Kidney (tissue), 14 donors: ENCODE measurements around the gene KLK4. TPM values are rescaled to one million over a fixed set of nuclear protein-coding genes. Genes with fewer than 3 reads are reported as not detected.

Experiments
- DNase-seq, 5 donors: peaks; one replicate each; pipeline ENCODE4 v3.0.0-alpha.2; 2013 to 2020
- FAIRE-seq: peaks from 2 replicates; lab custom pipeline; 2012; peaks lifted over from hg19 to GRCh38; lab: Jason Lieb, UNC
- H3K27ac ChIP-seq, 2 donors: one replicate each; pipeline ENCODE4 v1.7.0; 2013; ENCODE audit warnings: low read depth in 2 of 2, low read length in 2 of 2, inconsistent platforms in 1 of 2
- H3K27me3 ChIP-seq: one replicate; pipeline ENCODE4 v1.7.1; 2013; ENCODE audit warnings: low read length, inconsistent platforms; ENCODE audit not compliant: control insufficient read depth, insufficient read depth
- H3K36me3 ChIP-seq, 3 donors: one replicate each; pipeline versions ENCODE4 v1.7.0 to v1.7.1; 2013; ENCODE audit warnings: low read length in 3 of 3, control low read depth in 1 of 3, inconsistent platforms in 1 of 3; ENCODE audit not compliant: insufficient read depth in 3 of 3, control insufficient read depth in 2 of 3
- H3K4me1 ChIP-seq, 3 donors: one replicate each; pipeline versions ENCODE4 v1.7.0 to v1.7.1; 2013; ENCODE audit warnings: low read length in 3 of 3, inconsistent platforms in 1 of 3, low read depth in 1 of 3; ENCODE audit not compliant: control insufficient read depth in 2 of 3, insufficient read depth in 2 of 3
- H3K4me3 ChIP-seq, 3 donors: one replicate each; pipeline versions ENCODE4 v1.7.0 to v1.8.1; 2013; ENCODE audit warnings: low read length in 3 of 3, control low read depth in 1 of 3, inconsistent platforms in 1 of 3
- H3K9ac ChIP-seq, 3 donors: one replicate each; pipeline versions ENCODE4 v1.7.0 to v1.7.1; 2013; ENCODE audit warnings: low read length in 3 of 3, control low read depth in 1 of 3, inconsistent platforms in 1 of 3
- H3K9me3 ChIP-seq, 3 donors: one replicate each; pipeline versions ENCODE4 v1.7.0 to v1.7.1; 2013; ENCODE audit warnings: low read length in 3 of 3, control low read depth in 1 of 3, inconsistent platforms in 1 of 3; ENCODE audit not compliant: control insufficient read depth in 2 of 3, insufficient read depth in 1 of 3
- intact Hi-C: fragments of 100-400 bp; cut with DNase I; formaldehyde crosslinking; loops from one replicate; pipeline ENCODE4 v1.11.1; 2022
- polyA plus RNA-seq: library from polyadenylated mRNA; stranded (reverse); fragments of 350-450 nt; fragmentation: Illumina TruSeq; extraction: RNeasy Lipid Tissue Mini Kit (QIAGEN cat#74804); gene quantifications from one replicate; pipeline ENCODE4 v1.2.3, GENCODE V29; 2014; ENCODE audit warnings: low read depth, low replicate concordance; ENCODE audit not compliant: insufficient read depth
- total RNA-seq: library from RNA; stranded (reverse); fragmentation: NEBNext Ultra II Directional; extraction: Animal tissue kit (Norgen Biotek cat#: 25700); gene quantifications from one replicate; pipeline ENCODE4 v1.2.1, GENCODE V29; 2021
- TF ChIP-seq, protein P1 (sequence below): IDR thresholded peaks from 3 replicates; pipeline ENCODE4 v1.5.1; 2012; ENCODE audit warnings: mild to moderate bottlenecking, moderate library complexity, borderline replicate concordance; ENCODE audit not compliant: insufficient read depth; ENCODE audit errors: extremely low read depth
- donor health status: control.
- donor health status: control.
- donor health status: control.
- donor health status: control.
- donor health status: control.
- donor health status: DM: yes; HTN: yes; CAD: no.
- donor health status: Normal renal cell carcinoma (clear cell type).

The KLK4 gene
- total and polyA plus RNA-seq, 2 donors from 2014 or later, result 1.2 TPM; not detected in 1

DNA sequence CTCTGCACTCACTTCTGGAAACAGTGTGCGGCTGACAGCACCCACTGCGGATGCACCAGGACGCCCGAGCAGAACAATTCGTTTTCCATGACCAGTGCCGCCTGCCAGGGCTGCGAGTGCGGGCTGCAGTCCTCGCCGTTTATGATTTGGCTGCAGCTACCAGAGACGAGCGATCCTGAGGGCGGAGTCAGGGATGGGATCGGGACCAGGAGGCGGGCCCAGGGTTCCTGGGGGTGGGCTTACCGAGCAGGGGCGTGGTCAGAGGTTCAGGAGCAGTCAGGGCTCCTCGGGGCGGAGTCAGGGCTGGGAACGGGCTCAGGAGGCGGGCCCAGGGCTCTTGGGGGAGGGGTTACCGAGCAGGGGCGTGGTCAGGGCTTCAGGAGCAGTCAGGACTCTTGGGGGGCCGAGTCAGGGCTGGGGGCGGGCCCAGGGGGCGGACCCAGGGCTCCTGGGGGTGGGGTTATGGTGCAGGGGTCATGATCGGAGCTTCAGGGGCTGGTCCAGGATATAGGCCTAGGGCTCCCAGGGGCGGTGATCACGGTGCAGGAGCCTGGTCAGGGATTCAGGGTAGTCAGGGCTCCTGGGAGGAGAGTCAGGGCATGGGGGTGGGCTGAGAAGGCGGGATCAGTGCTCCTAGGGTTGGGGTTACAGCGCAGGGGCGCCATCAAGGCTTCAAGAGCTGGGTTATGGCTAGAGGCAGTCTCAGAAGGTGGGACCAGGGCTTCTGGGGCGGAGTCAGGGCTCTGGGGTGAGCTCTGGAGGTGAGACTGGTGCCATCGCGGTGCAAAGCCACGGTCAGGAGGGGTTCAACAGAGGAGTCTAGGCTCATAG is 1.7 kb downstream of the KLK4 start:
- TF ChIP-seq, protein P1, sequence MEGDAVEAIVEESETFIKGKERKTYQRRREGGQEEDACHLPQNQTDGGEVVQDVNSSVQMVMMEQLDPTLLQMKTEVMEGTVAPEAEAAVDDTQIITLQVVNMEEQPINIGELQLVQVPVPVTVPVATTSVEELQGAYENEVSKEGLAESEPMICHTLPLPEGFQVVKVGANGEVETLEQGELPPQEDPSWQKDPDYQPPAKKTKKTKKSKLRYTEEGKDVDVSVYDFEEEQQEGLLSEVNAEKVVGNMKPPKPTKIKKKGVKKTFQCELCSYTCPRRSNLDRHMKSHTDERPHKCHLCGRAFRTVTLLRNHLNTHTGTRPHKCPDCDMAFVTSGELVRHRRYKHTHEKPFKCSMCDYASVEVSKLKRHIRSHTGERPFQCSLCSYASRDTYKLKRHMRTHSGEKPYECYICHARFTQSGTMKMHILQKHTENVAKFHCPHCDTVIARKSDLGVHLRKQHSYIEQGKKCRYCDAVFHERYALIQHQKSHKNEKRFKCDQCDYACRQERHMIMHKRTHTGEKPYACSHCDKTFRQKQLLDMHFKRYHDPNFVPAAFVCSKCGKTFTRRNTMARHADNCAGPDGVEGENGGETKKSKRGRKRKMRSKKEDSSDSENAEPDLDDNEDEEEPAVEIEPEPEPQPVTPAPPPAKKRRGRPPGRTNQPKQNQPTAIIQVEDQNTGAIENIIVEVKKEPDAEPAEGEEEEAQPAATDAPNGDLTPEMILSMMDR, result no peak
- FAIRE-seq (no peak), DNase-seq (peak in 4 of 5 donors; percentile 69 to 90 (median 79))
- no peaks in the 10 kb centered on the region for H3K36me3 ChIP-seq
- intact Hi-C loops, result no loop called here
- H3K9me3 ChIP-seq, result no peaks in the 10 kb centered on the region
- H3K27ac ChIP-seq, result no peak overlapping the region
- no peak overlapping the region for H3K9ac ChIP-seq
- H3K27me3 ChIP-seq, result peaks cover 24% of the 10 kb centered on the region
- no peaks in the 10 kb centered on the region for H3K4me1 ChIP-seq
- no peak overlapping the region for H3K4me3 ChIP-seq

DNA sequence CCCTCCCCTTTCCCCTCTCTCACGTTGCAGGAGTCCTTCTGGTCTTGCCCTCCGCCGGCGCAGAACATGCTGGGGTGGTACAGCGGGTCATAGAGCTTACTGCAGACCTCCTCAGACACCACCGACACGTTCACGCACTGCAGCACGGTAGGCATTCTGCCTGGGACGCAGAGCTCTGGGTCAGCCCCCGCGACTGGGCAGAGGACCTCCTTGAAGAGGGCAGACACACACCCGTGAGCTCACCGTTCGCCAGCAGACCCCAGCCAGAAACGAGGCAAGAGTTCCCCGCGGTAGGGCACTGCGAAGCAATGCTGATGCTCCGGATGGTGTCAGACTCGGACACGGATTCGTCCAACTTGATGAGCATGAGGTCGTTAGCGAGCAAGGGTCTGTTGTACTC is 2.9 kb downstream of the KLK4 start:
- TF ChIP-seq, protein P1, result no peak
- no peak overlapping the region for H3K4me3 ChIP-seq
- H3K4me1 ChIP-seq, result no peaks in the 10 kb centered on the region
- intact Hi-C loops, result no loop called here
- H3K9me3 ChIP-seq, result no peaks in the 10 kb centered on the region
- peaks cover 22% of the 10 kb centered on the region for H3K27me3 ChIP-seq
- FAIRE-seq (no peak), DNase-seq (peak in 4 of 5 donors; percentile 32 to 47 (median 38))
- H3K9ac ChIP-seq, result no peak overlapping the region
- no peak overlapping the region for H3K27ac ChIP-seq
- H3K36me3 ChIP-seq, result no peaks in the 10 kb centered on the region

DNA sequence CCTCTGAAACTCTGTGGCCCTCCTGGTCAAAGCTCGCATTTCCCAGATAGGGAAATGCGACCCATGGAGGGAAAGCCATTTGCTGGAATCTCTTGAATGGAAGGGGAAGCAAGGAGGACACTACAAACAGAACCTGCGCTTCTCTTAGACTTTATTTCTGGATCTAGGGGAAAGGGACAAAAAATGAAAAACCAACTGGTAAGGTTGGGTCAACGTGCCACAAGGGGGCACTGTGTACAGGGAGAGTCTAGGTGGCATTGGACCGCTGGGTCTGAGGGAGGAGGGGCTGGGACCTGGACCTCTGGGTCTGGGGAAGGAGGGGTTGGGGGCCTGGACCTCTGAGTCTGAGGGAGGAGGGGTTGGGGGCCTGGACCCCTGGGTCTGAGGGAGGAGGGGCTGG is 5.0 kb downstream of the KLK4 start:
- no peak for FAIRE-seq
- Histone ChIP-seq H3K4me3 (no peak overlapping the region), H3K9ac (no peak overlapping the region), H3K27me3 (peaks cover 15% of the 10 kb centered on the region), H3K27ac (no peak overlapping the region), H3K9me3 (no peaks in the 10 kb centered on the region), H3K36me3 (no peaks in the 10 kb centered on the region), H3K4me1 (no peaks in the 10 kb centered on the region)
- TF ChIP-seq, protein P1, result peak; percentile 40
- DNase-seq, result peak in 4 of 5 donors; percentile 40 to 66 (median 52)
- intact Hi-C loops, result no loop called here
